ENCODE measurements around the gene RPL13.

RPL13 gene

GRCh38 chr16:89583197-89583894 is 22.9 kb downstream of the RPL13 start:
- no peaks in the 10 kb centered on the region for H3K9me3 ChIP-seq (ENCODE audit: control insufficient read depth, low read length)
- no peak overlapping the region for H3K14ac ChIP-seq (ENCODE audit: low read length in 2 of 2)
- peaks cover 2% of the 10 kb centered on the region for H3K79me1 ChIP-seq (replicated peaks; ENCODE audit: low read length, poor library complexity, severe bottlenecking)
- peak overlapping the region in 1 of 2 experiments; percentile 79 for H3K18ac ChIP-seq (ENCODE audit: low read depth in 1 of 2, low read length in 2 of 2)
- H2BK5ac ChIP-seq (ENCODE audit: low read depth, low read length, poor library complexity, severe bottlenecking) = no peak overlapping the region
- peak overlapping the region; percentile 4 for H2BK15ac ChIP-seq (ENCODE audit: low read depth, poor library complexity, severe bottlenecking)
- no peak overlapping the region for H3K27ac ChIP-seq (ENCODE audit: low read length, poor library complexity, severe bottlenecking)
- no peaks in the 10 kb centered on the region for H3K27me3 ChIP-seq (ENCODE audit: control insufficient read depth in 1 of 2, insufficient read depth in 1 of 2, low read length in 2 of 2)
- H3K23ac ChIP-seq (ENCODE audit: low read length in 2 of 2) = no peak overlapping the region
- no peak overlapping the region for H3K4ac ChIP-seq (ENCODE audit: low read depth in 1 of 2, low read length in 2 of 2)
- WGBS = 94% methylated on average over 36 of the region's 36 CpGs
- no peak overlapping the region for H3K4me3 ChIP-seq (ENCODE audit: insufficient read depth in 1 of 2, low read depth in 1 of 2, low read length in 2 of 2)
- peak overlapping the region; percentile 98 for H4K91ac ChIP-seq (ENCODE audit: low read length)
- peaks cover 0 to 14% of the 10 kb centered on the region in 2 experiments for H3K36me3 ChIP-seq (ENCODE audit: control insufficient read depth in 1 of 2, insufficient read depth in 2 of 2, low read depth in 1 of 2, low read length in 2 of 2)
- peaks cover 32% of the 10 kb centered on the region for H3K4me1 ChIP-seq (ENCODE audit: control insufficient read depth, insufficient read depth, low read depth, low read length)
- peak overlapping the region; percentile 55 to 71 for H2BK12ac ChIP-seq (ENCODE audit: low read length in 2 of 2)
- H2BK120ac ChIP-seq (ENCODE audit: low read depth, low read length) = no peak overlapping the region
- H3K4me2 ChIP-seq (ENCODE audit: low read length, poor library complexity, severe bottlenecking) = no peak overlapping the region
- no peak overlapping the region for H2AFZ ChIP-seq (ENCODE audit: low read depth, low read length)
- no peak overlapping the region for H2AK5ac ChIP-seq (ENCODE audit: low read length, severe bottlenecking)
- H4K8ac ChIP-seq (ENCODE audit: low read length) = no peak overlapping the region
- DNase-seq = no peak
- H3K9ac ChIP-seq (ENCODE audit: low read length) = no peak overlapping the region

DNA sequence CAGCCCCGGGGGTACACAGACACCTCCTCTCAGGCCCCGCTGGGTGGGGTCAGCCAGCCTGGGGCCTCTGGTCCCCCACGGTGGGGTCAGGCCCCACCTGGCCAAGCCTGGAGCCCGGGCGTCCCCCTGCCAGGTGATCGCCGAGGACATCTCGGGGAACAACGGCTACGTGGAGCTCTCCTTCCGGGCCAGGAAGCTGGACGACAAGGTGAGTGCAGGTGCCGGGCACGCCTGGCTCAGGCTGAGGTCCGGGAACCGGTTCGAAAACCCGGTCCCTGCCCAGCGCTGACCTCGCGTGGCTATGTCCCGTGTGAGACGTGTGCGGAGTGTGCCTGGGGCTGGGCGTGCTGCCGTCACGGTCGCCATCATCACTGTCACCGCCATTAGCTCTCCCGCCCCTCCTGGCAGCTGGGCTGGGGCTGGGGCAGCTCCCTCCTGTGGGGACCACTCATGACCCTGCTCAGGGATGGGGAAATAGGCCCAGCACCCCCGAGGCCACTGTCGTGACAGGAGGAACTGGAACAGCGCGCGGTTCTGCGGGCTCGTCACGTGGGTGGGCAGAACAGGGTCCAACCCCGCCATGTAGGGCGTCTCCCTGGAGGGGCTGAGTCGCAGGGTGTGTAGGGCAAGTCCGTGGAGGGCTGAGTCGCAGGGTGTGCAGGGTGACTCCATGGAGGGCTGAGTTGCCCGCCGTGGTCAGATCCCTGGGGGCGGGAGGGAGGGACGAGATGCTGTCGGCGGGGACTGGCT is 23.6 kb downstream of the RPL13 start:
- Histone ChIP-seq H3K14ac (ENCODE audit: low read length in 2 of 2) (no peak overlapping the region), H4K8ac (ENCODE audit: low read length) (peak overlapping the region; percentile 7), H3K18ac (ENCODE audit: low read depth in 1 of 2, low read length in 2 of 2) (no peak overlapping the region), H2AFZ (ENCODE audit: low read depth, low read length) (no peak overlapping the region), H2BK12ac (ENCODE audit: low read length in 2 of 2) (peak overlapping the region in 1 of 2 experiments; percentile 45), H3K27me3 (ENCODE audit: control insufficient read depth in 1 of 2, insufficient read depth in 1 of 2, low read length in 2 of 2) (no peaks in the 10 kb centered on the region), H3K4ac (ENCODE audit: low read depth in 1 of 2, low read length in 2 of 2) (no peak overlapping the region), H3K4me1 (ENCODE audit: control insufficient read depth, insufficient read depth, low read depth, low read length) (peaks cover 32% of the 10 kb centered on the region), H3K36me3 (ENCODE audit: control insufficient read depth in 1 of 2, insufficient read depth in 2 of 2, low read depth in 1 of 2, low read length in 2 of 2) (peaks cover 0 to 14% of the 10 kb centered on the region in 2 experiments), H4K91ac (ENCODE audit: low read length) (peak overlapping the region; percentile 78), H3K4me2 (ENCODE audit: low read length, poor library complexity, severe bottlenecking) (no peak overlapping the region), H3K23ac (ENCODE audit: low read length in 2 of 2) (no peak overlapping the region), H2AK5ac (ENCODE audit: low read length, severe bottlenecking) (peak overlapping the region; percentile 13), H2BK120ac (ENCODE audit: low read depth, low read length) (no peak overlapping the region), H3K9ac (ENCODE audit: low read length) (no peak overlapping the region), H3K9me3 (ENCODE audit: control insufficient read depth, low read length) (no peaks in the 10 kb centered on the region), H3K27ac (ENCODE audit: low read length, poor library complexity, severe bottlenecking) (no peak overlapping the region), H2BK5ac (ENCODE audit: low read depth, low read length, poor library complexity, severe bottlenecking) (no peak overlapping the region), H3K79me1 (replicated peaks; ENCODE audit: low read length, poor library complexity, severe bottlenecking) (peaks cover 2% of the 10 kb centered on the region), H3K4me3 (ENCODE audit: insufficient read depth in 1 of 2, low read depth in 1 of 2, low read length in 2 of 2) (no peak overlapping the region), H2BK15ac (ENCODE audit: low read depth, poor library complexity, severe bottlenecking) (peak overlapping the region; percentile 3)
- no peak for DNase-seq
- 94% methylated on average over 49 of the region's 49 CpGs for WGBS

DNA sequence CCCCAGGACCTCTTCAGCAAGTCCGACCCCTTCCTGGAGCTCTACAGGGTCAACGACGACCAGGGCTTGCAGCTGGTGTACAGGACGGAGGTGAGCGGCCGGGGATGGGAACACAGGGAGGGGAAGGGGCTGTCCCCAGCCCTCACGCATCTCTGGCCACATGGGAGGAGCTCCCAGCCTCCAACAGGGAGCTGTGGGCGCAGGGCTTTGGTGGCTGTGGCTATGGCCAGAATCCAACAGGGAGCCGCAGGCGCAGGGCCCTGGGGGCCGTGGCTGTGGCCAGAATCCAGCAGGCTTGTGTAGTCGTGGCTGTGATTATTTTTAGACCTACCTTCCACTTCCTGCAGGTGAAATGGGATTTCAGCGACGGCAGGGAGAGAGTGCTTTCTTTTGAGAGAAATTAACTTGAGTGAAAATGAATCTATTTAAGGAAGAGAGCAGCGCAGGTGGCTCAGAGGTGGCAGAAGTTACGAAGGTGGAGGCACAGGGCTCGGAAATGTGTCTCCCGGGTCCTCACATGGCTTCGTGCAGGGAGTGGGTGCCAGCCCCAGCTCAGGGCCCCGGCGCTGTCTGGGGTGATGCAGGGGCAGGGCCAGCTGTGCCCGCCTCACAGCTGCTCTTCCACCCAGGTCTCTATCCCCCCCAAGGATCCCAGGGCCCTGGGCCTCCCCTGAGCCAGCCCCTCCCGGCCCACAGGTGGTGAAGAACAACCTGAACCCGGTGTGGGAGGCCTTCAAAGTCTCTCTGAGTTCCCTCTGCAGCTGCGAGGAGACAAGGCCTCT is 24.5 kb downstream of the RPL13 start:
- H3K23ac ChIP-seq (ENCODE audit: low read length in 2 of 2) = no peak overlapping the region
- no peak overlapping the region for H3K27ac ChIP-seq (ENCODE audit: low read length, poor library complexity, severe bottlenecking)
- no peaks in the 10 kb centered on the region for H3K27me3 ChIP-seq (ENCODE audit: control insufficient read depth in 1 of 2, insufficient read depth in 1 of 2, low read length in 2 of 2)
- H3K79me1 ChIP-seq (replicated peaks; ENCODE audit: low read length, poor library complexity, severe bottlenecking) = peaks cover 2% of the 10 kb centered on the region
- peak overlapping the region in 1 of 2 experiments; percentile 6 for H3K18ac ChIP-seq (ENCODE audit: low read depth in 1 of 2, low read length in 2 of 2)
- no peak overlapping the region for H2AFZ ChIP-seq (ENCODE audit: low read depth, low read length)
- peak overlapping the region; percentile 45 for H2BK120ac ChIP-seq (ENCODE audit: low read depth, low read length)
- H2BK15ac ChIP-seq (ENCODE audit: low read depth, poor library complexity, severe bottlenecking) = peak overlapping the region; percentile 3
- 86% methylated on average over 25 of the region's 25 CpGs for WGBS
- no peak overlapping the region for H3K4ac ChIP-seq (ENCODE audit: low read depth in 1 of 2, low read length in 2 of 2)
- H3K36me3 ChIP-seq (ENCODE audit: control insufficient read depth in 1 of 2, insufficient read depth in 2 of 2, low read depth in 1 of 2, low read length in 2 of 2) = peaks cover 0 to 10% of the 10 kb centered on the region in 2 experiments
- H4K8ac ChIP-seq (ENCODE audit: low read length) = no peak overlapping the region
- H3K9me3 ChIP-seq (ENCODE audit: control insufficient read depth, low read length) = no peaks in the 10 kb centered on the region
- peak overlapping the region; percentile 43 for H2AK5ac ChIP-seq (ENCODE audit: low read length, severe bottlenecking)
- H3K4me1 ChIP-seq (ENCODE audit: control insufficient read depth, insufficient read depth, low read depth, low read length) = peaks cover 34% of the 10 kb centered on the region
- peak overlapping the region; percentile 11 for H4K91ac ChIP-seq (ENCODE audit: low read length)
- no peak for DNase-seq
- H2BK12ac ChIP-seq (ENCODE audit: low read length in 2 of 2) = peak overlapping the region; percentile 7 to 28
- H3K4me2 ChIP-seq (ENCODE audit: low read length, poor library complexity, severe bottlenecking) = no peak overlapping the region
- H3K4me3 ChIP-seq (ENCODE audit: insufficient read depth in 1 of 2, low read depth in 1 of 2, low read length in 2 of 2) = no peak overlapping the region
- no peak overlapping the region for H3K14ac ChIP-seq (ENCODE audit: low read length in 2 of 2)
- no peak overlapping the region for H2BK5ac ChIP-seq (ENCODE audit: low read depth, low read length, poor library complexity, severe bottlenecking)
- no peak overlapping the region for H3K9ac ChIP-seq (ENCODE audit: low read length)

- H2BK120ac ChIP-seq (ENCODE audit: low read depth, low read length) = no peak overlapping the region
- no peak overlapping the region for H2AK5ac ChIP-seq (ENCODE audit: low read length, severe bottlenecking)
- H3K36me3 ChIP-seq (ENCODE audit: control insufficient read depth in 1 of 2, insufficient read depth in 2 of 2, low read depth in 1 of 2, low read length in 2 of 2) = peaks cover 0 to 13% of the 10 kb centered on the region in 2 experiments
- H2BK12ac ChIP-seq (ENCODE audit: low read length in 2 of 2) = no peak overlapping the region
- H3K23ac ChIP-seq (ENCODE audit: low read length in 2 of 2) = no peak overlapping the region
- no peak overlapping the region for H3K14ac ChIP-seq (ENCODE audit: low read length in 2 of 2)
- H3K9ac ChIP-seq (ENCODE audit: low read length) = no peak overlapping the region
- H3K4me3 ChIP-seq (ENCODE audit: insufficient read depth in 1 of 2, low read depth in 1 of 2, low read length in 2 of 2) = no peak overlapping the region
- peaks cover 31% of the 10 kb centered on the region for H3K4me1 ChIP-seq (ENCODE audit: control insufficient read depth, insufficient read depth, low read depth, low read length)
- H3K27me3 ChIP-seq (ENCODE audit: control insufficient read depth in 1 of 2, insufficient read depth in 1 of 2, low read length in 2 of 2) = no peaks in the 10 kb centered on the region
- no peak overlapping the region for H4K8ac ChIP-seq (ENCODE audit: low read length)
- H4K91ac ChIP-seq (ENCODE audit: low read length) = peak overlapping the region; percentile 9
- H2BK5ac ChIP-seq (ENCODE audit: low read depth, low read length, poor library complexity, severe bottlenecking) = no peak overlapping the region
- no peak overlapping the region for H3K27ac ChIP-seq (ENCODE audit: low read length, poor library complexity, severe bottlenecking)
- H3K9me3 ChIP-seq (ENCODE audit: control insufficient read depth, low read length) = no peaks in the 10 kb centered on the region
- 95% methylated on average over 4 of the region's 7 CpGs for WGBS
- H3K4me2 ChIP-seq (ENCODE audit: low read length, poor library complexity, severe bottlenecking) = no peak overlapping the region
- no peak overlapping the region for H3K4ac ChIP-seq (ENCODE audit: low read depth in 1 of 2, low read length in 2 of 2)
- peaks cover 2% of the 10 kb centered on the region for H3K79me1 ChIP-seq (replicated peaks; ENCODE audit: low read length, poor library complexity, severe bottlenecking)
- H3K18ac ChIP-seq (ENCODE audit: low read depth in 1 of 2, low read length in 2 of 2) = no peak overlapping the region
- DNase-seq = no peak
- no peak overlapping the region for H2BK15ac ChIP-seq (ENCODE audit: low read depth, poor library complexity, severe bottlenecking)
- no peak overlapping the region for H2AFZ ChIP-seq (ENCODE audit: low read depth, low read length)
These were observed 25.7 kb downstream of the RPL13 start for GRCh38 chr16:89586218-89586617.

All from mesenchymal stem cell (in vitro differentiated cells and primary cell).